IPS DF 6.9 (cell line): ENCODE data around the gene KREMEN1.

Experiments
- DNase-seq: peaks from one replicate; pipeline ENCODE4 v3.0.0-alpha.2; 2013; ENCODE audit warnings: low read depth, low spot score
- H3K27ac ChIP-seq: one replicate; pipeline ENCODE4 v1.5.1; 2013; ENCODE audit warnings: low read length, control low read depth
- H3K27me3 ChIP-seq: 2 replicates; pipeline ENCODE4 v1.6.1; 2013; ENCODE audit warnings: mild to moderate bottlenecking, low read length; ENCODE audit not compliant: control insufficient read depth, insufficient read depth
- H3K36me3 ChIP-seq: 2 replicates; pipeline ENCODE4 v1.6.1; 2013; ENCODE audit warnings: low read length; ENCODE audit not compliant: control insufficient read depth, insufficient read depth
- H3K4me1 ChIP-seq: 2 replicates; pipeline ENCODE4 v1.6.1; 2013; ENCODE audit warnings: low read length; ENCODE audit not compliant: control insufficient read depth, insufficient read depth
- H3K4me3 ChIP-seq: 2 replicates; pipeline ENCODE4 v1.5.1; 2013; ENCODE audit warnings: mild to moderate bottlenecking, low read length
- H3K9me3 ChIP-seq: 2 replicates; pipeline ENCODE4 v1.6.1; 2013; ENCODE audit warnings: low read length, inconsistent platforms; ENCODE audit not compliant: control insufficient read depth, insufficient read depth
- WGBS: extraction: QIAGEN DNeasy Blood & Tissue Kit; methylation state at CpG from one replicate; pipeline ENCODE4 v1.1.7; 2013; ENCODE audit warnings: mixed read lengths, missing lambda C conversion rate; ENCODE audit not compliant: insufficient read length, insufficient coverage; 5-methylcytosine and 5-hydroxymethylcytosine counted together

The KREMEN1 gene

DNA sequence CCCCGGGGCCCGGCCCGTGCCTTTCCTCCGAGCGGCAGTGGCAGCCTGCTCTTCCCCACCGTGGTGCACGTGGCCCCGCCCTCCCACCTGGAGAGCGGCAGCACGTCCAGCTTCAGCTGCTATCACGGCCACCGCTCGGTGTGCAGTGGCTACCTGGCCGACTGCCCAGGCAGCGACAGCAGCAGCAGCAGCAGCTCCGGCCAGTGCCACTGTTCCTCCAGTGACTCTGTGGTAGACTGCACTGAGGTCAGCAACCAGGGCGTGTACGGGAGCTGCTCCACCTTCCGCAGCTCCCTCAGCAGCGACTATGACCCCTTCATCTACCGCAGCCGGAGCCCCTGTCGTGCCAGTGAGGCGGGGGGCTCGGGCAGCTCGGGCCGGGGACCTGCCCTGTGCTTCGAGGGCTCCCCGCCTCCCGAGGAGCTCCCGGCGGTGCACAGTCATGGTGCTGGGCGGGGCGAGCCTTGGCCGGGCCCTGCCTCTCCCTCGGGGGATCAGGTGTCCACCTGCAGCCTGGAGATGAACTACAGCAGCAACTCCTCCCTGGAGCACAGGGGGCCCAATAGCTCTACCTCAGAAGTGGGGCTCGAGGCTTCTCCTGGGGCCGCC, 23.1 kb upstream of the KREMEN1 start:
- Histone ChIP-seq H3K36me3 (peaks cover 30% of the 10 kb centered on the region), H3K9me3 (no peaks in the 10 kb centered on the region), H3K4me1 (peaks cover 9% of the 10 kb centered on the region), H3K4me3 (no peak overlapping the region), H3K27me3 (no peaks in the 10 kb centered on the region), H3K27ac (no peak overlapping the region)
- DNase-seq, result no peak
- WGBS, result no CpG with 5 or more reads among the region's 38 CpGs

DNA sequence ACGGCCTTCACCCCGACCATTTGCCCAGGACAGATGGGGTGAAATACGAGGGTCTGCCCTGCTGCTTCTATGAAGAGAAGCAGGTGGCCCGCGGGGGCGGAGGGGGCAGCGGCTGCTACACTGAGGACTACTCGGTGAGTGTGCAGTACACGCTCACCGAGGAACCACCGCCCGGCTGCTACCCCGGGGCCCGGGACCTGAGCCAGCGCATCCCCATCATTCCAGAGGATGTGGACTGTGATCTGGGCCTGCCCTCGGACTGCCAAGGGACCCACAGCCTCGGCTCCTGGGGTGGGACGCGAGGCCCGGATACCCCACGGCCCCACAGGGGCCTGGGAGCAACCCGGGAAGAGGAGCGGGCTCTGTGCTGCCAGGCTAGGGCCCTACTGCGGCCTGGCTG, 22.4 kb upstream of the KREMEN1 start:
- Histone ChIP-seq H3K4me1 (peaks cover 10% of the 10 kb centered on the region), H3K4me3 (no peak overlapping the region), H3K27me3 (no peaks in the 10 kb centered on the region), H3K27ac (no peak overlapping the region), H3K9me3 (no peaks in the 10 kb centered on the region), H3K36me3 (peaks cover 29% of the 10 kb centered on the region)
- DNase-seq, result no peak
- WGBS, result no CpG with 5 or more reads among the region's 24 CpGs

DNA sequence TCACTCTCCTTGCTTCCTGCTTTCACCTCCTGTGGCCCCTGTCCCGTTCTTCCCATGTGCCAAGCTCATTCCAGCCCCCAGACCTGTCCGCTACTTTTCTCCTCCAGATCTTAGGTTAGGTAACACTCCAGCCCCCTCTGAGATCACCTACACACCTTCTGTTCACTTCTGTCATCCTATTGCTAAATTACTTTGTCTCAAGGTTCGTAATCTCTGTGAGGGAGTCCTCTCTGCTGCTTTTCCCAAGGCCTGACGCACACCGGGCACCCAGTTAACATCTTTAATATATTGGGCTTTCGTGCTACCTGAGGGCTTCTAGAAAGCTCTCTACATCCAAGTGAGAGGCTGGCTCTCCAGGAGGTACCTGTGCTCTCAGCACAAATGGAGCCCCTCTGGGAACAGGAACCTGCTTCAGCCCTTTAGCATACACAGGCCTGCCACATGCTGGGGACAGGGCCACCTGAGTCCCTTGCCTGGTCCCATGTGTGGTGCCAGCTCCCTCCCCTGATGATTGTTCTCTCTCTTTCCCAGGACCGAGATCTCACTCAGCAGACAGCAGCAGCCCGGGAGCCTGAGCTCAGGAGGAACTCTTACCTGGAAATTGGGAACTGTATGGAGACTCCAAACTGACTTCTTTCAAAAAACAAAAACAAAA, 19.7 kb upstream of the KREMEN1 start:
- H3K27me3 ChIP-seq, result no peaks in the 10 kb centered on the region
- DNase-seq, result no peak
- H3K9me3 ChIP-seq, result no peaks in the 10 kb centered on the region
- peaks cover 24% of the 10 kb centered on the region for H3K36me3 ChIP-seq
- H3K27ac ChIP-seq, result no peak overlapping the region
- WGBS, result no CpG with 5 or more reads among the region's 8 CpGs
- H3K4me1 ChIP-seq, result peaks cover 14% of the 10 kb centered on the region
- H3K4me3 ChIP-seq, result no peak overlapping the region

DNA sequence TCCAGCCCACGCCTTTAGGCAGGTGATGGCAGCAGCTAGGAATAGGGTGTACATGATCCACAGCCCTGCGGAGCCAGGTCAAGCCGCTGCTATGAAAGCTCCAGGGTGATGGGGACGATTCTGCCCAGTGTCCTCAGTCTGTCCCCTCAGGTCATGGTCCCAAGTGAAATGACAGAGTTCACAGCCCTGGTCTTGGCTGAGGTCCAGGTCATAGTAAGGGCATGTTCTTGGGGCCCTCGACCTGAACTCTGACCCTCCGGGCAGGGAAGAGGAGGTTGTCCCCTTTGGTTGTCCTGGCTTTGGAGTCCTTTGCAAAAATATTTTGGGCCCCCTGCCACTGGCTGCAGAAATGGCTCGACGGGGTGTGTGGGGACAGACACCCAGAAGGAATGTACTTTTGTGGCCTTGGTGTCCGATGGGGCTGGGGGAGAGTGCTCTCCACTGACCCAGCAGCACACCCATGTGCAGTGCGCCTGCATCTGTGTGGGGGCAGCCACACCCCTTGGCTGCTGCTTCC, 18.5 kb upstream of the KREMEN1 start:
- H3K4me3 ChIP-seq, result no peak overlapping the region
- peaks cover 15% of the 10 kb centered on the region for H3K36me3 ChIP-seq
- WGBS, result no CpG with 5 or more reads among the region's 10 CpGs
- H3K4me1 ChIP-seq, result peaks cover 14% of the 10 kb centered on the region
- H3K27ac ChIP-seq, result no peak overlapping the region
- no peak for DNase-seq
- H3K9me3 ChIP-seq, result no peaks in the 10 kb centered on the region
- no peaks in the 10 kb centered on the region for H3K27me3 ChIP-seq

DNA sequence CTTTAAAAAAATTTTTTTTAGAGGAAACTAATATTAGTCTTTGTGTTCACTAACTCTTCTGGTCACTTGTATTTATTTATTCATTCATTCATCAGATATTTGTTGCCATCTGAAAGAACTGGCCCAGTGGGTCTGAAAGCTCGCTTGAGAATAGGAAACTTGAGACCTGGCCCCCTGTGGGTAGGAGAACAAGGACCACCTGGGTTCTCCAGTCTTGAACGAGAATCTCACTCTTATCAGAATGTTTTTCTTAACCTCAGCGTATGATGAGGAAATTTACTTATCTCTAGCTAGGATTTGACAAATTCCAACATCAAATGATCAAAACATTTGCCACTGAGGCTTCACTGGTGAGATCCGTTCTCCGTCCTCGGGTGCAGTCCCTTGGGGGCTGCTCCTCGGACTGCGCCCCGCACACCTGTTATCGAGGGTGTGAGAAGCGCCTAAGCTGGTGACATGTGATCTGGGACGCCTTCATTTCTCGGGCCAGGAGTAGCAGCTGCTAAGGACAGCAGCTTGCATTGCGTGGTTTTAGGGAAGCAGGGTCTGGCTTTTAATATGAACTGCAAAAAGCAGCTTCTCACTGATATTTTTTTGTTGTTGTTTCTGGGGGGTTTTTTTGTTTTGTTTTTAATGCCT, 17.5 kb upstream of the KREMEN1 start:
- H3K9me3 ChIP-seq, result no peaks in the 10 kb centered on the region
- no peak for DNase-seq
- H3K27me3 ChIP-seq, result no peaks in the 10 kb centered on the region
- peaks cover 14% of the 10 kb centered on the region for H3K4me1 ChIP-seq
- no peak overlapping the region for H3K27ac ChIP-seq
- no CpG with 5 or more reads among the region's 14 CpGs for WGBS
- no peak overlapping the region for H3K4me3 ChIP-seq
- H3K36me3 ChIP-seq, result peaks cover 5% of the 10 kb centered on the region; the same call in 1 of the 2 replicates

DNA sequence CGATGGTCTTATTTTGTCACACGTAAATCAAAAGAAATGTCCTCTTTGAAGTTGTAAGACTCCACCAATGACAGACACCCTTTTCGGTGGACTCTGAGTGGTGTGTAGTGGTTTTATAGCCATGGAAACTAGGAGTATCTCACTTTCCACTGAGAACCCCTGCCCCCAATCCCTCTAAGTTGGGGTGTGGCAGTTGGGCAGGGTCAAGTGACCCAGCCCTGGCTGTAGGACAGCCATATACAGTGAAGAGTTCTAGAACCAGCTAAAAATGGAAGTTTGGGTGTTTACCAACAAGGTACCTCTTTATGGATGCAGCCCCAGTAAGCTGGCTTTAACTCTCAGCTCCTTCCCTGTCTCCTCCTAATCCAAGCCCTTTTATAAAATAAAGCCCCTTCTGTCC, 16.4 kb upstream of the KREMEN1 start:
- Histone ChIP-seq H3K9me3 (no peaks in the 10 kb centered on the region), H3K4me1 (peaks cover 14% of the 10 kb centered on the region), H3K27ac (no peak overlapping the region), H3K4me3 (no peak overlapping the region), H3K36me3 (no peaks in the 10 kb centered on the region), H3K27me3 (no peaks in the 10 kb centered on the region)
- DNase-seq, result no peak
- WGBS, result no CpG with 5 or more reads among the region's 3 CpGs

DNA sequence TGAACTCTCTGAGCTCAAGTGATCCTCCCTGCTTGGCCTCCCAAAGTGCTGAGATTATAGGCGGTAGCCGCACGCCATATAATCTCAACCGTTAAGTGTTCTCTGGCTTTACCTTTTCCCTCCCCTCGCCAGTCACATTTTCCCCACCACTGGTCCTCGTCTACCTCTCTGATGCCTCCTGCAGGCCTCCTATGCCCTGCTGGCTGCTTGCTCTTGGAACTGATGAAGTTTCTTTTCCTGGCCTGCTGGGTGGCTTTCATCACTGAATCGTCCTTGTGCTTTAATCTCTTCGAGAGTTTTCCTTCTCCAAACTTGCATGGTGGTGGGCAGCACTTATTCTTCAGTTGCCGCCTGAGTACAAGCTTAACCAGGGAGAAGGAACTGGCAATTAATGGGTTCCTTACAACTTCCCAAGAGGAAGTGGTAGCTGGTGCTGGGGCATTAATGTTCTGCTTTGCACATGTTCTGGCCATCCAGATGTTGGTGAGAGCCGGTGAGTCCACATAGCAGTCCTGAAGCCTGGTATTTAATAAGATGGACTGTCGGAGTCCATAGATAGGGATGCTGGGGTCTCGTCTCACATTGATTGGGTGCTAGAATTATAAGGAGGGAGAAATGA, 12.5 kb upstream of the KREMEN1 start:
- no peak for DNase-seq
- Histone ChIP-seq H3K4me1 (peaks cover 4% of the 10 kb centered on the region; the same call in 1 of the 2 replicates), H3K27me3 (no peaks in the 10 kb centered on the region), H3K36me3 (no peaks in the 10 kb centered on the region), H3K4me3 (no peak overlapping the region), H3K27ac (no peak overlapping the region), H3K9me3 (no peaks in the 10 kb centered on the region)
- WGBS, result no CpG with 5 or more reads among the region's 12 CpGs

DNA sequence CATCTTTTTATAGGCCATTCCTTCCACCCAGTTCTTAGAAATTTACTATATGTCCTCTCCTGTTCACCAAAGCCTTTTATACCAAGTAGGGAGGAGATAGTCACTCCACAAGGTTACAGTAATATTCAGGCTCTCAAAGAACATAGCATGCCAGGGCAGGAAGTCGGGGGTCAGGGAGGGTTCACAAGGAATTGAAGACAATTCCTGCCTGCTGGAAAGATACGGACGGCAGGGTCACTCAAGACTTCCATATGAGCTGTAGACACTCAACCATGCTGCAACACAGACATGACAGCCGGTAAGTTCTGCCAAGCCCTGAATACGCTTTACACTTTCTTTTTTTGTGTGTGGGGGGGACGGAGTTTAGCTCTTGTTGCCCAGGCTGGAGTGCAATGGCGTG, 11.9 kb upstream of the KREMEN1 start:
- H3K4me1 ChIP-seq, result peaks cover 2% of the 10 kb centered on the region; the same call in 1 of the 2 replicates
- no peaks in the 10 kb centered on the region for H3K36me3 ChIP-seq
- no peak overlapping the region for H3K4me3 ChIP-seq
- no peaks in the 10 kb centered on the region for H3K9me3 ChIP-seq
- WGBS, result no CpG with 5 or more reads among the region's 7 CpGs
- H3K27ac ChIP-seq, result no peak overlapping the region
- no peaks in the 10 kb centered on the region for H3K27me3 ChIP-seq
- DNase-seq, result no peak

DNA sequence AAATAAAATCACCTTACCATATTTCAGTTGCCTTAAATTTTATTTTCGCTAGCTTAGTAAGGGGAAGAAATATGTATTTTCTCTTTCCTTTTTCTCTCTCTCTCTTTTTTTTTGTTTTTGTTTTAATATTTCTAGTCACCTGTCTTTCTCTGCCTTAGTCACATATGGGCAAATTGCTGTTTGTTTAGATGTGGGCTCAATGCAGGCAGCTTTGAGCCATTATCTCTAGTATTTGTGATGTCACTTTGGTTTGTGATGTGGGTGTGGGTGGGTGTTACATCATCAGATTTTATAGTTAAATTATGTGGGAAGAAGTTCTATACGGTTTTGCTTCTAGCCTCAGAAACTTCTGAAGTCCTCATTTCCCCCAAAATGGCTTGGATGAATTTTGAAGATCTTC, 11.1 kb upstream of the KREMEN1 start, which contains the start of gene C22orf31:
TSS of gene C22orf31 (minus strand) at position 59 of the 400 bp plus-strand sequence. CDS start at position 20, 39 bp downstream.
- H3K27ac ChIP-seq, result no peak within 1 kb of the TSS
- no peaks in the 10 kb centered on the region for H3K36me3 ChIP-seq
- DNase-seq, result no peak
- no peak within 1 kb of the TSS for H3K4me3 ChIP-seq
- no CpG with 5 or more reads among the region's 2 CpGs for WGBS
- no peaks in the 10 kb centered on the region for H3K4me1 ChIP-seq
- no peaks in the 10 kb centered on the region for H3K9me3 ChIP-seq
- H3K27me3 ChIP-seq, result no peaks in the 10 kb centered on the region

DNA sequence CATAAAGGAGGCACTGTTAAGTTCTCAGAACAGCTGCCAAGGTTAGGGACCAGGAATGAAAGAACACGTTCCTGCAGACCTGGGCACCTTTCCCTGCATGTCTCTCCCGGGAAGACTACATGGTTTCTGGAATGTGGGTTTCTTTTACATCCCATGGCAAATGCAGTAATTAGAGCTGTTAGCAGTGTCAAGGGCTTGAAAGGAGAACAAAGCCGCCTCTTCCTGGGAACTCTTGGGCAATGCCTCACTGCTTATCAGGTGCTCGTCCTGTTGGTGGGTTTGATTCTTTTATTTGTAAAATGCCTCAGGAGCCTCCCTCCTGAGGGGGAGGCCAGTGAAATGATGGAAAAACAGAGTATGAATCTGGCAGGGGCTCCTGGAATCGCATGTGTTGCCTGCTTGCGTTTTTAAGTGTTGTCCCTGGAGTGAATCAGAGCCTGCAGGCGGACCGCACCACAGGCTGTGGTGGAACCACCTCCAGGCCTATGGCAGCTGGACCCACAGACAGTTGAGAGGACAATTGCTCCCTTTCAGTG, 10.5 kb upstream of the KREMEN1 start:
- WGBS, result no CpG with 5 or more reads among the region's 8 CpGs

More for the DNA sequence above, 10.5 kb upstream of the KREMEN1 start:
- Histone ChIP-seq H3K27ac (no peak overlapping the region), H3K9me3 (no peaks in the 10 kb centered on the region), H3K4me3 (no peak overlapping the region), H3K4me1 (no peaks in the 10 kb centered on the region), H3K27me3 (no peaks in the 10 kb centered on the region), H3K36me3 (no peaks in the 10 kb centered on the region)
- DNase-seq, result no peak
